OCI-LY7 (cell line): ENCODE measurements around the gene STMND1.

Experiments
- CTCF ChIP-seq: fragments of 200-600 bp; sonication (generic); conservative IDR thresholded peaks from 2 replicates; pipeline ENCODE4 v1.5.1; 2014; ENCODE audit warnings: mild to moderate bottlenecking, antibody characterized with exemption, low read length, moderate library complexity, mixed read lengths
- EZH2phosphoT487 ChIP-seq: fragments of 200-600 bp; sonication (generic); IDR thresholded peaks from 2 replicates; pipeline ENCODE4 v1.6.1; 2018; ENCODE audit warnings: low read depth, borderline replicate concordance, mild to moderate bottlenecking, mixed run types, antibody characterized with exemption, low read length, moderate library complexity, mixed read lengths

DNA sequence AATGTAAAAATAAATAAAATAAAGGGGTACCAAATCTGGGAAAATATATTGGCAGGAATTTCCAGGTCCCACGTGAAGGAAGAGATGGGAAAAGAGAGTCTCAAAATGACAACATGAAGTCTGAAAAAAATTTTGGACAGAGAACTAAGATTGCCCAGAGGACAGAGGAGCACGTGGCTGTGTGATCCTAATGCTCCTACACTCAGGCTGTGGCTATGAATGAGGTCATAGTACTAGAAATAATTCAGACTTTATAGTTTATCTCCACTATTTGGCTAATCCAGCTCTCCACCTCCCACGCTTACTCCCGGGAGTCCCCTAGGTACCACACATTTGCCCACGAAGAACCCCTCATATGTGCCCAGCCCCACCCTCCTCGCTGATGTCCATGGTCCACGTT is 42.8 kb upstream of the STMND1 start:
- TF ChIP-seq CTCF (no peak), EZH2phosphoT487 (no peak)
